Esophagus muscularis mucosa (tissue), 4 donors: ENCODE results near the gene VWA5B1.

Experiments
- CTCF ChIP-seq, 3 experiments: fragments of 200-600 bp in 2 of 3; fragments of 450-650 bp in 1 of 3; sonication (generic) in 2 of 3; IDR thresholded peaks; one replicate each; pipeline ENCODE4 v1.5.1; 2017 to 2019; ENCODE audit warnings: antibody characterized with exemption in 3 of 3, mild to moderate bottlenecking in 2 of 3, moderate library complexity in 1 of 3
- EP300 ChIP-seq: sonication (generic); formaldehyde crosslinking; IDR thresholded peaks from one replicate; pipeline ENCODE4 v1.6.1; 2017; ENCODE audit warnings: antibody characterized with exemption
- POLR2AphosphoS5 ChIP-seq, 2 donors: sonication (generic); formaldehyde crosslinking; IDR thresholded peaks; one replicate each; pipeline ENCODE4 v1.6.1; 2017; ENCODE audit warnings: antibody characterized with exemption in 2 of 2

GRCh38 chr1:20404466-20404865, 113.8 kb downstream of the VWA5B1 start:
- no peak for TF ChIP-seq CTCF (IDR thresholded peaks at IDR 0.05)
- no peak for TF ChIP-seq EP300
- no peak for TF ChIP-seq POLR2AphosphoS5 (IDR thresholded peaks at IDR 0.05)
